ENCODE measurements around the gene VWA3A. TPM values are rescaled to one million over a fixed set of nuclear protein-coding genes. Genes with fewer than 3 reads are reported as not detected.

The VWA3A gene
- total RNA-seq, 2 donors from 2014 or later = not detected

GRCh38 chr16:22093331-22093730, 990 bp downstream of the VWA3A start:
- no peaks in the 10 kb centered on the region for H3K36me3 ChIP-seq
- H3K9me3 ChIP-seq = no peaks in the 10 kb centered on the region
- no peak overlapping the region for H3K4me3 ChIP-seq
- peaks cover 0 to 10% of the 10 kb centered on the region in 2 donors for H3K4me1 ChIP-seq
- DNase-seq (ENCODE audit: low spot score) = no peak
- H3K27me3 ChIP-seq = no peaks in the 10 kb centered on the region
- no peak overlapping the region for H3K27ac ChIP-seq
- TF ChIP-seq, protein P1, sequence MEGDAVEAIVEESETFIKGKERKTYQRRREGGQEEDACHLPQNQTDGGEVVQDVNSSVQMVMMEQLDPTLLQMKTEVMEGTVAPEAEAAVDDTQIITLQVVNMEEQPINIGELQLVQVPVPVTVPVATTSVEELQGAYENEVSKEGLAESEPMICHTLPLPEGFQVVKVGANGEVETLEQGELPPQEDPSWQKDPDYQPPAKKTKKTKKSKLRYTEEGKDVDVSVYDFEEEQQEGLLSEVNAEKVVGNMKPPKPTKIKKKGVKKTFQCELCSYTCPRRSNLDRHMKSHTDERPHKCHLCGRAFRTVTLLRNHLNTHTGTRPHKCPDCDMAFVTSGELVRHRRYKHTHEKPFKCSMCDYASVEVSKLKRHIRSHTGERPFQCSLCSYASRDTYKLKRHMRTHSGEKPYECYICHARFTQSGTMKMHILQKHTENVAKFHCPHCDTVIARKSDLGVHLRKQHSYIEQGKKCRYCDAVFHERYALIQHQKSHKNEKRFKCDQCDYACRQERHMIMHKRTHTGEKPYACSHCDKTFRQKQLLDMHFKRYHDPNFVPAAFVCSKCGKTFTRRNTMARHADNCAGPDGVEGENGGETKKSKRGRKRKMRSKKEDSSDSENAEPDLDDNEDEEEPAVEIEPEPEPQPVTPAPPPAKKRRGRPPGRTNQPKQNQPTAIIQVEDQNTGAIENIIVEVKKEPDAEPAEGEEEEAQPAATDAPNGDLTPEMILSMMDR (IDR thresholded peaks at IDR 0.05) = no peak

GRCh38 chr16:22093996-22094395, 1.7 kb downstream of the VWA3A start:
- Histone ChIP-seq H3K4me3 (no peak overlapping the region), H3K27ac (no peak overlapping the region), H3K27me3 (no peaks in the 10 kb centered on the region), H3K4me1 (peaks cover 0 to 10% of the 10 kb centered on the region in 2 donors), H3K36me3 (no peaks in the 10 kb centered on the region), H3K9me3 (no peaks in the 10 kb centered on the region)
- no peak for DNase-seq (ENCODE audit: low spot score)
- TF ChIP-seq, protein P1 (IDR thresholded peaks at IDR 0.05) = no peak

GRCh38 chr16:22098405-22099255, 6.3 kb downstream of the VWA3A start:
- no peaks in the 10 kb centered on the region for H3K4me1 ChIP-seq
- H3K4me3 ChIP-seq = no peak overlapping the region
- H3K27me3 ChIP-seq = no peaks in the 10 kb centered on the region
- DNase-seq (ENCODE audit: low spot score) = no peak
- no peak overlapping the region for H3K27ac ChIP-seq
- H3K36me3 ChIP-seq = no peaks in the 10 kb centered on the region
- TF ChIP-seq, protein P1 (IDR thresholded peaks at IDR 0.05) = peak; percentile 29 to 64
- no peaks in the 10 kb centered on the region for H3K9me3 ChIP-seq

DNA sequence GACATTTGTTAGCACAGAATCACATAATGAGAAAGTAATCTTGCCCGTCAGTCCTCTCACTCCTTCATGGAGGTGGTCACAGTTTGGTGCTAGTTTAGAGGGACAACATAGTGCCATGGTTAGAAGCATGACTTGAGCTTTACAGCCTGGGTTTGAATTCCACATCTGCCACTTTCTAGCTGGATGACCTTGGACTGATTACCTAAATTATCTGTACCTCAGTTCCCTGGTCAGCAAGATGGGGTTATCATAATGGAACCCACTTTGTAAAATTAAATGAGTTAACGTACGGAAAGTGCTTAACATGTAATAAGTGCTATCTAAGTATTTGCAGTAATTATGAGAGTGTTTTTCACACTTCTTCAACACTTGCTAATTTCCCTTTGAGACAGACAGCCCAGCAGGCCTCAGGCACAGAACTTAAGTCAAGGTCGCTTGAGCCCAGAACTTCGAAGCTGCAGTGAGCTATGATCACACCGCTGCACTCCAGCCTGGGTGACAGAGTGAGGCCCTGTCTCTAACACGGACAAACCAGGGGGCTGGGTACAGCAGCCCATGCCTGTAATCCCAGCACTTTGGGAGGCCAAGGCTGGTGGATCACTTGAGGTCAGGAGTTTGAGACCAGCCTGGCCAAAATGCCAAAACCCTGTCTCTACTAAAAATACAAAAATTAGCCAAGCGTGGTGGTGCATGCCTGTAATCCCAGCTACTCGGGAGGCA, 7.1 kb downstream of the VWA3A start:
- TF ChIP-seq, protein P1 (IDR thresholded peaks at IDR 0.05) = no peak
- no peaks in the 10 kb centered on the region for H3K9me3 ChIP-seq
- no peaks in the 10 kb centered on the region for H3K27me3 ChIP-seq
- no peaks in the 10 kb centered on the region for H3K36me3 ChIP-seq
- DNase-seq (ENCODE audit: low spot score) = no peak
- no peaks in the 10 kb centered on the region for H3K4me1 ChIP-seq
- no peak overlapping the region for H3K4me3 ChIP-seq
- H3K27ac ChIP-seq = no peak overlapping the region

DNA sequence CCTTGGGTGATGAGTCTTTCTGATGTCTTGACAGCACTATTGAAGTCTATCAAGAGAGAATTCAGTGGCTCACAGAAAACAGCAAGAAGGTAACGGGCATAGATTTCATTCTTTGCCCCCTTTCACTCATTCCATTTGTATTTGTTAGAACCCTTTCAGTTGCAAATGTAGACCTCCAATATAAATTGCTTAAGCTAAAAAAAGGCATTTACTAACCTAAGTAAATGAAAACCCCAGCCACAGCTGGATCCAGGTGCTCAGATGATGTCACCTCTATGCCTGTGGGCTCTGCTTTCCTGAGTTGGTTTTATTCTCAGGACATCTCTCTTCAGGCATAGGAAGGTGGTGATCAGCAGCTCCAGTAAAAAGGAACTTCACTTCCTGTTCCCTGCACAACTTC, 11.1 kb downstream of the VWA3A start:
- DNase-seq (ENCODE audit: low spot score) = no peak
- TF ChIP-seq, protein P1 (IDR thresholded peaks at IDR 0.05) = no peak
- Histone ChIP-seq H3K9me3 (no peaks in the 10 kb centered on the region), H3K27me3 (no peaks in the 10 kb centered on the region), H3K27ac (no peak overlapping the region), H3K36me3 (no peaks in the 10 kb centered on the region), H3K4me1 (no peaks in the 10 kb centered on the region), H3K4me3 (no peak overlapping the region)
